Stomach (tissue), 4 donors: ENCODE measurements around the gene FYN.

Source experiments
- EP300 ChIP-seq: sonication (generic); formaldehyde crosslinking; IDR thresholded peaks from one replicate; pipeline ENCODE4 v1.6.1; 2017; ENCODE audit warnings: antibody characterized with exemption
- POLR2A ChIP-seq, 4 donors: fragments of 450-650 bp; IDR thresholded peaks; one replicate each; pipeline ENCODE4 v1.6.1; 2016; ENCODE audit warnings: antibody characterized with exemption in 4 of 4, control low read depth in 2 of 4, mild to moderate bottlenecking in 1 of 4, moderate library complexity in 1 of 4
- POLR2AphosphoS5 ChIP-seq, 3 donors: sonication (generic); formaldehyde crosslinking; IDR thresholded peaks; one replicate each; pipeline ENCODE4 v1.6.1; 2016; ENCODE audit warnings: antibody characterized with exemption in 3 of 3
- TF ChIP-seq, protein P1 (sequence below), 7 experiments: fragments of 450-650 bp in 4 of 7; fragments of 200-600 bp in 3 of 7; sonication (generic) in 3 of 7; IDR thresholded peaks; one replicate each; pipeline ENCODE4 v1.5.1; 2016 to 2019; ENCODE audit warnings: antibody characterized with exemption in 7 of 7, control low read depth in 2 of 7, mild to moderate bottlenecking in 1 of 7

- TF ChIP-seq, protein P1, sequence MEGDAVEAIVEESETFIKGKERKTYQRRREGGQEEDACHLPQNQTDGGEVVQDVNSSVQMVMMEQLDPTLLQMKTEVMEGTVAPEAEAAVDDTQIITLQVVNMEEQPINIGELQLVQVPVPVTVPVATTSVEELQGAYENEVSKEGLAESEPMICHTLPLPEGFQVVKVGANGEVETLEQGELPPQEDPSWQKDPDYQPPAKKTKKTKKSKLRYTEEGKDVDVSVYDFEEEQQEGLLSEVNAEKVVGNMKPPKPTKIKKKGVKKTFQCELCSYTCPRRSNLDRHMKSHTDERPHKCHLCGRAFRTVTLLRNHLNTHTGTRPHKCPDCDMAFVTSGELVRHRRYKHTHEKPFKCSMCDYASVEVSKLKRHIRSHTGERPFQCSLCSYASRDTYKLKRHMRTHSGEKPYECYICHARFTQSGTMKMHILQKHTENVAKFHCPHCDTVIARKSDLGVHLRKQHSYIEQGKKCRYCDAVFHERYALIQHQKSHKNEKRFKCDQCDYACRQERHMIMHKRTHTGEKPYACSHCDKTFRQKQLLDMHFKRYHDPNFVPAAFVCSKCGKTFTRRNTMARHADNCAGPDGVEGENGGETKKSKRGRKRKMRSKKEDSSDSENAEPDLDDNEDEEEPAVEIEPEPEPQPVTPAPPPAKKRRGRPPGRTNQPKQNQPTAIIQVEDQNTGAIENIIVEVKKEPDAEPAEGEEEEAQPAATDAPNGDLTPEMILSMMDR (IDR thresholded peaks at IDR 0.05): no peak
- no peak for TF ChIP-seq POLR2A (IDR thresholded peaks at IDR 0.05)
- TF ChIP-seq POLR2AphosphoS5 (IDR thresholded peaks at IDR 0.05): peak in 1 of 3 donors; percentile 56
- no peak for TF ChIP-seq EP300
Observed at GRCh38 chr6:111666847-111667246, 206.4 kb downstream of the FYN start.
